Left forelimb (tissue), 1 donor: ENCODE data around the gene MVB12B.
A peak's percentile ranks its signal among the peaks of the same experiment; 100 is the strongest.

ENCODE experiments used
- DNase-seq: peaks from one replicate; pipeline ENCODE4 v3.0.0-alpha.2; 2018; ENCODE audit warnings: low spot score

The MVB12B gene

GRCh38 chr9:126386088-126386487 is 59.5 kb downstream of the MVB12B start:
- no peak for DNase-seq

GRCh38 chr9:126386776-126387175 is 60.1 kb downstream of the MVB12B start:
- DNase-seq, result no peak

DNA sequence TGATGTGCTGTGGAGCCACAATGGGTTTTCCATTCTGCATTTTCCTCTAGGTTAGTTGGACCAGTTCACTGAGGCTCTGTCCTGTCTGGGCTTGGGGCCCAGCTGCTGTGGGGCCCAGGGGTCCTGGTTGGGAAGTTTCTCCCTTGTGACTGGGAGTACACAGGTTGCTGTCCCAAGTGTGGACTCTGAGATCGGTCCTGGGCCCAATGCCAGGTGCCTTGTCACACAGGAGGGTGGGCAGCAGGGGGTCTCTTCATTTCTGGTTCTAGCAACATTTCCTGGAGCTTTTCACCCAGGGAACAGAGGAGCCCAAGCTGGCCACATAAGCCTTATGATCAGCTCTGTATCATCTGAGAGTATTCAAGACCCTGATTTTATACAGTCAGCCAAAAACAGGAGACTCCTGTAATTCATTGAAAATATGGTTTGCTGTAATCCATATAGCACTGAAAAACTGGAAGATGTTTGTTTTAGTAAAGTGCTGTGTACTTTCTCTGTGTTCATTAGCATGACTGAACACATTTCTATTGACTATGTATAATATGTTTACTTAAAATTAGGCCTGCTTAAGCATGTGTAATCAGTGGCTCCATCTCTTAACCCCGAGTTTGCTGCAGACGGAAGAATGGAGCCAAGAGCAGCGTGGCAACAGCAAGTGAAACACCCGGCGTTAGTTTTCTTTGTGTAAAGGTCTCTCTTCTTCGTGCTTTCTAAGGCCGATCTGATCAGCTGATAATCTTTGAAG is 62.5 kb downstream of the MVB12B start:
- DNase-seq, result peak; percentile 45

DNA sequence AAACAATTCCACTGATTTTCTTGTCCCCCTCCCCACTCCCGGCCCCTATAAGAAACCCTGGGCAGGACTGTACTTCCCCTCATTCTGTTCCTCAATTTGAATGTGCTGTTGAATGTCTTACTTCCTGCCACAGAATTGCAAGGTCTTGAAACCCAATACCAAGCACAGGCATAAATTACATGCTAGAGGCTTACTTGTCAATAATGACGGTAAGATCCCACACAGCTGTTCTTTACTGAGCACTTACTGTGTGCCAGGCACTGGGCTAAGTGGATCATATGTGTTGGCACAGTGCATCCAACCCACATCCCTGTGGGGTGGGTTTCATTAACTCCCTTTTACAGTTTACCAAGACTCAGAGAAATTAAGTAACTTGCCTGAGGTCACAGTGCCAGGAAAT is 63.4 kb downstream of the MVB12B start:
- DNase-seq, result no peak

GRCh38 chr9:126390923-126391322 is 64.3 kb downstream of the MVB12B start:
- DNase-seq, result peak; percentile 41

DNA sequence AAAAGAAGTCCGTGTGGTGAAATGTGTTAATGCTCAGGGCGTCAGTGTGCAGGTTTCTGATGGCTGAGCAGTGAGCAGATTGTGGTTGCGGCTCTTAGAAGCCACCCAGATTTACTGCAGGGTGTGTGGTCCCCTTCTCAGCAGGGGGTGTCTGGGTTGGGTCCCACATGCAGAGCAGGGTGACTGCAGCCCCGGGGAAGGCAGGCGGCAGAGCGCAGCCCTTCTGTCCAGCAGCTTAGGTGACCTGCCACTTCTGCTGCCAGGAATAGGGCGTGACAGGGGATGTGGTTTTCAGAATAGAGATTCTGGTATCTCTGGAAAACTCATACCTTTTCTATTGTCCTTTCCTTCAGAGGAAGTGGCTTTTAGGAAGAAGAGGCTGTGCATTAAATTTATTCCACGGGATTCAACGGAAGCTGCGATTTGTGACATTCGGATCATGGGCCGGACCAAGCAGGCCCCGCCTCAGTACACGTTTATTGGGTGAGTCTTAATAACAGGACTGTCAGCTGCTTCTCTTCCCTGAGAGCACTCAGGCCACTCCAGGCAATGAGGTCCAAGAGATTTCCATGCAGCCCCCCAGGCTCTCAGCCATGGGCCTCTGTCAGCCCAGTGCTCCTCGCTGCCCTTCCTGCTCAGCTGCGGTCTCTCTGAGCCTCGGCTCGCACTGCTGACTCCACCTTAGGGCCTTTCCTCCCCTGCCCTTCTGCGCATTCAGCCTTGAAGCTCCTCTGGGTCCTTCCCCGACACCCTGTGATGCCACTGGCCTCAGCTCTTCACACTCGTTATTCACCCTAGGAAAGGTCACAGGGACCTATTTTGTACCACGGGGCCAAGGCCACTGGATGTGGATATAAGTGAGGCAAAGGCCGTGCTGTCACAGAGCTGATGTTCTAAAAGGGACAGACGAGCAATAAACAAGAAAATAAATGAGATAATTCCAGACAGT is 65.4 kb downstream of the MVB12B start:
- DNase-seq, result peak; percentile 34

DNA sequence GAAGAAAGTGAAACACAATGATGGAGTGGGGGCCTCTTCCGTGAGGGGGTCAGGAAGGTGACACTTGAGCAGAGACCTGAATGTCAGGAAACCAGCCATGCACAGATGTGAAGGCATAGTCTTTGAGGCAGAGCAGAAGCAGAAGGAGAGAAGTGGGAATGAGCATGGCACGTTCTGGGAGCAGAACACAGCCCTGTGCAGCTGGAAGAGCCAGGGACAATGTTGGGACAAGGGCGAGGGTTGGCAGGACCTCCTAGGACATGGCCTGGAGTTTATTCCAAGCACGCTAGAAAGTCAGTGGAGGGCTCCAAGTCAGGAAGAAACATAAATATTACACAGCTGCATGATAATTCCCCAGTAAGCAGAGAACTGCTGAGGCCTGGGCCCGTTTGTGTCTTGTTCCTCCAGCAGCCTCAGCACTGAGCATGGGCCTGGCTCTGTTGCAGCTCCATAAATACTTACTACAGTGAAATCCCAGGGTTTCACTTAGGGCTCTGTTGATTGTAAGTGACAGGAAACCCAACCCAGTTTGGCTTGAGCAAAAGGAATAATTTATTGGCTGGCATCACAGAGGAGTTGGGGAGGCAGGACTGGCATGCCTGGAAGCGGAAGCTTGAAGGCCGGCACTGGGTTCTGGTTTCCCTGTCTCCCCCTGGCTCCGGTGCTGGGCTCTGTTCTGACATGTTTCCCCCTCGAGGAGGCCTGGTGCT is 66.2 kb downstream of the MVB12B start:
- DNase-seq, result peak; percentile 41

DNA sequence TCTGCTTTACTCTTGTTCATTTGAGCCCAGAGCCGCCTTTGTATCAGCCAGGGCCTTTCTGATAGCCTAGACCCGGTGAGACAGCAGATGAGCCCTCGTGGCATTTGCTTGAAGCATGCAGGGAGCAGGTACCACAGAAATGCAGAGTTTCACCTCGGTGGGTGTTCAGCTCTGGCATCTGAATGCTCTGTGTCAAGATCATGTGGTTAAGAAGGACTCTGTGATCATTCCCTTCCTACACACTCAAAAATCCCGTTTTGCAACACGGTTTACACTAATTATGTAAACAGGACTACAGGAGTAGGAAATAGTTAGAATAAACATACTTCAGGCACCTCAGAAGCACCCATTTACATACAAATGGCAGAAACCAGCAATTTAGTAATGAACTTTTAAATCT is 67.2 kb downstream of the MVB12B start:
- no peak for DNase-seq

DNA sequence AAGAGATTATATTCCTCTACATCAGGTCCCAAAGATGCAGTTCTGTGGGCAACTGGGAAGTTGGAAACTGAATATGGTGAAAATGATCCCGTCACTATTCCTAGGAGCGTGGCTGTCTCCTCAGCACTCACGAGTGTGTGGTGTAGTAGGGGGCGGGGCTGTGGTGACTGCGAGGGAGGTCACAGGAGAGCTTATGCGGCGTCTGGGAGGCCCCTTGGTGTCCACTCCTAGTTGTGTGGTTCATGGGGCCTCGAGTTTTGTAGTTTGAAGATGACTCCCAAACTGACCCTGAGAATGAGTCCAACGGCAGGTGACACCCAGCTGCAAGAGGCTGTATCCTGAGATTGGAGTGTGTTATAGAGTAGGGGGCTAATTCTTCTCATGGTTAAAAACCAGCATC is 68.2 kb downstream of the MVB12B start:
- DNase-seq, result no peak

GRCh38 chr9:126395439-126396212 is 69.0 kb downstream of the MVB12B start:
- DNase-seq, result no peak

DNA sequence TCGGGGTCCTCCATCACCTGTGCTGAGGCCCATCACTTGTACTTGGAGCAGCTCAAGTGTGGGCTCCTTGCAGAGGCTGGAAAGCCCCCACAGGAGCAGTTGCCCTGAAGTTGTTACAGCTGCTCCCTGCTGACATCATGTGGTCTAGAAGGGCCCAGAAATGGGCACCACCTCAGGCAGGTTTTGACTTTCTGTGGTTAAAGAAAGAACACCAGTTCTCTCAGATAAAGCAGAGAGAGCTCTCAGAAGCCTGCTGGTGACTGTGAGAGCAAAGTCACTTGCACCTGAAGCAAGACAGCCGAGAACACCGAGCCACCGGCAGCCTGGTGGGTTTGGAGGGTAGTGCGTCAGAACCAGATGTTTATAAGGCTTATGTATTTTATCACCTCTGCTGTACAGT is 70.4 kb downstream of the MVB12B start:
- no peak for DNase-seq

GRCh38 chr9:126398403-126399058 is 71.9 kb downstream of the MVB12B start:
- peak; percentile 87 for DNase-seq

- DNase-seq, result no peak
Measured at GRCh38 chr9:126399251-126399650, 72.6 kb downstream of the MVB12B start.

GRCh38 chr9:126399789-126400188 is 73.2 kb downstream of the MVB12B start:
- no peak for DNase-seq

- DNase-seq, result no peak
Measured at GRCh38 chr9:126400571-126400970, 73.9 kb downstream of the MVB12B start.

- DNase-seq, result no peak
Measured at GRCh38 chr9:126401107-126401506, 74.5 kb downstream of the MVB12B start.

DNA sequence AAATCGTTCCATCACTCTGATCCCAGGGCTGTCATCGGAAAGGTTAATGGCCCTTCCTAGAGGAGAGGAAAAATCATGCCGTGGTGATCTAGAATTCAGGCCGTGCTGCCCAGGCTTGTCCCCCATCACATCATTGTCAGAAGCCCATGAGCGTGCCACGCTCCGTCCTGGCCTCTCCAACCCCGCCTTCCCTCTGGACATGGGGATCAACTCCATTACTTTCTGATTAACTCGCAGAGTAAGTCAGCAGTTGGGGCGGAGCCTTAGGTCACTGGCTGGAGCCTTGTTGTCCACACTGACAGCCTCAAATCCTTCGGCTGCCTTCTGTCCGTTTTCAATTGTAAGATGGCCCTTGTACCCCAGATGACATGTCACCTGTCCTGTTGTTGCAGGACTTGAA is 75.0 kb downstream of the MVB12B start:
- no peak for DNase-seq

- DNase-seq, result no peak
Measured at GRCh38 chr9:126403397-126403796, 76.8 kb downstream of the MVB12B start.

DNA sequence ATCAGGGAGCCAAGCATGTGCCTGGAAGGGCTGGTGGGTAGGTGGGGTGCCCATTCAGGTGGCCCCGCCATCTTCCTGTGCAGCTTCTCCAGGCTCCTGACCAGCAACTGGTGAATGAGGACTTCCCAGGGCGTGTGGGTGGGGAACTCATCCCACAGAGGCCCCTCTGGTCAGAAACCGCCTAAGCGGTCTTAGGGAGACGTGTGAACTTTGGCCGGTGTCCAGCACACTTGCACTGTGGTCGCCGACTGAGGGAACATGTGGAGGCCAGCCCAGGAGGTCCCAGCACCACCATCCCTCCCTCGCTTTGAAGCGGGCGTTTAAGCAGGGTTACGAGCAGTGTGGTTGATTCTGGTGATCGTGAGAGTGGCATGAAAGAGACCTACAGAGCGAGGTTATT is 77.8 kb downstream of the MVB12B start:
- DNase-seq, result no peak

- no peak for DNase-seq
Measured at GRCh38 chr9:126406075-126406667, 79.5 kb downstream of the MVB12B start.
